ENCODE measurements around the gene DCLK2.

Gene DCLK2

DNA sequence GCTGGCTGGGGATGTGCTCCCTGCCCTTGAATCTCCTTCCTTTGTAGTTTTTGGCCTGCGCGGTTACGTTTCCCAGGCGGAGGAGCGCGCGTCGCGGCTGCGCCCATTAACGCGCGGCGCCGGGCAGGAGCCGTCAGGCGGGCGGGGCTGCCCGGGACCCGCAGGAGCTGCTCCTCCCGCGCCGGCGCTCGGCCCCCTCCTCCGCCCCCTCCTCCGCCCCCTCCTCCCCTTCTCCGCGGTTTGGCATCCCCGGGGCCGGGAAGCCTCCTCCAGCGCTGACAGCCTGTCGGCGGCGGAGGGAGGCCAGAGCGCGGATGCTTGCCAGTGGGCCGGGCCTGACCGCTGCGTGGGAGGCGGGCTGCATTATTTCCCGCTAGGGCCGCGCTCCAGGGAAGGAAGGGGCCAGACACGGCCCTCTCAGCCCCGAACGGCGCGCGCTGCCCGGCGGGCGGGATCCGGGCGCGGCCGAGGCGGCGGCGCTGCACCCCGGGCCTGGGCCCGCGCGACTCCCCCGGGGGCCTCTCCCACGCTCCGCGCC is at the start of gene DCLK2:
Gene DCLK2 (plus strand): TSS at position 405 of the 538 bp plus-strand sequence. CDS start 583 bp downstream, outside the sequence.
- no peak for DNase-seq

DNA sequence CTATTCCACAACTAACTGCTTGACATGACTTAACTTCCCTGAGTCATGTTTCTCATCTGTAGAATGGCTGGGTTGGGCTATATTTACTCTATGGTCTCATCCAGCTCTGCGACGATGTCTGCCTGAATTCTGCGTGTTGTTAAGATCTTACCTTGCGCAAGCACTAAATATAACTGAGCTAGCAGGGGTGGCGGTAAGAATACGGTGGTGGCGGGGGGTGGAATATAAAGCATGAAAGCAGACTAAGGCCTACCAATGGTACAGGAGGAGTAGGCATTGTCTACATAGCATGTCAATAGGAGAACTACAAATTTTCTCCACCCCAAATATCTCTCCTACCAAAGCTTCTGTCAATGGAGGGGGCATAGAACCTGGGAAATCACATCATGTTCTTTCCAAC is 45.7 kb upstream of the DCLK2 start:
- no peak for DNase-seq

DNA sequence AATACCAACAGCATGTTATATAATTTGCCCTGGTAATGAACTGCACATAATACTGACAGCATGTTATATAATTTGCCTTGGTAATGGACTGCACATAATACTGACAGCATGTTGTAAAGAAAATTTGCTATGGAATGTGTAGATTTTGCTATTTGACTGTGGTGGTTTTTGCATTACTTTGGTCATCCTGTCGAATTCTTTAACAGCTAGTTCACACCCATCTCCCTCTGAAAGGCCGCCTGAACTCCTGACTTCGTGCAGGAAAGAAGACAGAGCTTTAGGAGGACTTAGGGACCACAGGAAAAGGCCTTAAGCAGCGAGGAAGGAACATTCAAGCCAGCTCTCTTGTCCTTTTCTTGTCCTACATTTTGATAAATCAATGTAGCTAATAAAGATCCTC is 45.2 kb upstream of the DCLK2 start:
- DNase-seq, result no peak

DNA sequence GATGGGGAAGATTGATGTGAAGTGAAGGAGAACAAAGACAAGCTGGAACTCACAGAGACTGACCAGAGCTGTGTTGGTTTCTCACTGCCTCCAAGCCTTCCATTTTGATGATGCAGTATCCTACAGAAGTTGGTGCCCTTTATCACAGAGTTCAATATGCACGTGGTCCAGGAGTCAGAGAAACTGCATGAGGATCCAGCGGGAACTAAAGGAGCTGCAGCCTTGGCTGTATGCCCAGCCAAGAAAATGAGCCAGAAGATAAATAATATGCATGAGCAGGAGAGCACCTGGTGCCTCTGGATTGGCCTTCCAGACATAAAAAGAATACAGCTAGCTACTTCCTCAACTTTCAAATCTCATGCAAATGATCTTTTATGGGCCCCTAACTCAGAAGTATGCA is 44.3 kb upstream of the DCLK2 start:
- no peak for DNase-seq

DNA sequence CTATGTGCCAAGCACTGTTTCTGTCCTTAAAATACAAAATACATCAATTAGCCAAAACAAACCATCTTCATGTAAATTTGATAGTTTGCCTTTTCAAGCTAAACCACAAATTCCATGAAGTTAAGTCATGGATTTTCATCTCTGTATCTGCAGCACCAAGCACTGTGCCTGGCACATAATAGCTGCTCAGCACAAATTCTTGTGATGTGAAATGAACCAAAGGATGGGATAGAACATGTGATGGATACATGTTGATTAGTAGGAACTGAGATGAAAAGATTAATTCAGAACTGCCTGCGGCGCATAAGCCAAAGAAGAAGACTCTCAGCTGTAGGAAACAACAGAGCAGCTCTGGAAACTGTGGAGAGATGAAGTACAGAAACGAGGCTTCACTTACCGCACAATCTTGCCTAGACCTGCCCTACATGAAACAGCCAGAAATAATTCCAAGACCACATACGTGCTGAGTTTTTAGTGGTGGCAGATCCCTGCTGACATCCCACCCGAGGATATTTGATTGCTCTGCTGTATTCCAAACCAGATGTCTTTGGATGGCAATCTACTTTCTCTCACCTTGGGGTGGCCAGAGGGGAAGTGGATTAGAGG is 40.9 kb upstream of the DCLK2 start:
- DNase-seq, result no peak

DNA sequence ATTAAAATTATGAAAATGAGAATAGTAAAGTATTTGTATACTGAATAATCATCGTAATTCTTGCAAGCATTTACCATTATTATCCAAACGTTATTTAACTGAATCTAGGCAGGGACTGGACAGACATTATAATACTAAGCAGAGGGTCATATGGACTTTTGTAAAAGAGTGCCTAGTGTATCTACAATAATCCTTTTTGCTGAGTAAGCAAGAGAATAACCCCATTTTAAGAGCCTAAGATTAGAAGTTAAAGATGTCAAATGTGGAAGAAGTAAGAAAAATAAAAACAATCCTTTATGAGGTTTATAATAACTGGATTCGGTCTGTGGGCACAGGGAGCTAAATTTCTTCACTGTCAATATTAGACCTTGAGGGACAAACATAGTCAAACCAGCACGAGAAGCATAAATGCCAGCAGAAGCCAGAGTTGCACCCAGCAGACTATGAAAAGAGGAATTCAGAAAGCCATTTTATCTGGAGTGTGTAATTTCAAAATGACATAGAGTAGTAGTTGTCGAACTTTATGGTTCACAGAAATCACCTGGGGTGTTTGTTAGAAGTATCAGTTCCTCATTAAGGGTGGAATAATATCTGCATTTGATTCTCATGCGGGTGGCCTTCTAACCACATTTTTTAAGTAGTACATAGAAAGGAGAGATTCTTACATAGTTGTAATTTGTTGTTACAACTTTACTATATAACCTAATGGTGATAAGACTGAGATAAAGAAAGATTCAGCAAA is 39.7 kb upstream of the DCLK2 start:
- no peak for DNase-seq

DNA sequence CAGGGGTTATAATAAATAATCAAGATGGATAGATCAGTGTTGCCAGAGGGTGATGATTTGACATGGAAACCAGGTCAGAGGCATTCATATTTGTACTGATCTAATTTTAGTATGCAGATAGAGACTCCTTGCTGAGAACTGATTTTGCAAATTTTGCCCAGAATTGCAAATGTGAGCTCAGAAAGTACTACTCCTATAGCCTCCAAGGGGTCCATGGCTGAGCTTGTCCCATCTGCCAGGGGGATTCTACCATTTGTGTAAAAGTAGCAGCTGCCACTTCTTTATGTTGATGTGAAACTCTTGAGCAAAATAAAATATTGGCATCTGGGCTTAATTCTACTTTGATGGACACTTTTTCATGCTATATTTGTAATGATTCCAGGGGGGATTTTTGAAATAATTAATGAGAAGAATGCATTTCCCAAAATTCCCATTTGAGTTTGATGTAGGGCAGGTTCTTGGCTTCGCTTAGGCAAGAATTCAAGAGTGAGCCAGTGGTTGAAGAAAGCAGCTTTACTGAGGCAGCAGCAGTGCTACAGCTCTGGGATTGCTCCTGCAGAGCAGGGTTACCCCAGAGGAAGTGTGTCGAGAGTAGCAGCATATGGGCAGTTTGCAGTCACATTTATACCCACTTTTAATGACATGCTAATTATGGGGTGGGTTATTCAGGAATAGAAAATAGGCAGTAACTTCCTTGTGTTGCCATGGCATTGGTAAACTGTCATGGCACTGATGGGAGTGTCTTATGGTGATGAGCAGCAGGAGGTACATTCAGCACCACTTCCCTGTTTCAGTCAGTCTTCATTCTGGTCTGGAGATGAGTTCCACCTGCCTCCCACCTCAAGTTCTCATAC is 38.7 kb upstream of the DCLK2 start:
- DNase-seq, result no peak

DNA sequence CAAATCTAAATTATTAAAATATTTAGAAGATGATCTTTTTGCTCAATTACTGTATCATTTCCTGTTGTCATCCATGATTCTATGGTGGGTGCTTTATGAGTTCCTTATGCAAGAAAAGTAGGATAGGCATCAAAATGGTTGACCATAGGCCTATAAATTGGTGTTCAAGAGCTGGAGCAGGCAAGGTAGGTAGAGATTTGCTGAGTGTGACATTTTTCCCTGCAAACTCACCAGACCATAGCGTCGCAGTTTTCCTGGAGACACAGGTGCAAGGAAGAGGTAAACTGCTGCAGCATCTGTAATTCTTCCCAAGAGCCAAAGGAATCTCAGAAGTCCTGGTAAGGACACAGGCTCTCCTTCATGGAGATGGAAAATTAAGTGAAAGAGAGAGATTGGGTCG is 33.7 kb upstream of the DCLK2 start:
- DNase-seq, result no peak

DNA sequence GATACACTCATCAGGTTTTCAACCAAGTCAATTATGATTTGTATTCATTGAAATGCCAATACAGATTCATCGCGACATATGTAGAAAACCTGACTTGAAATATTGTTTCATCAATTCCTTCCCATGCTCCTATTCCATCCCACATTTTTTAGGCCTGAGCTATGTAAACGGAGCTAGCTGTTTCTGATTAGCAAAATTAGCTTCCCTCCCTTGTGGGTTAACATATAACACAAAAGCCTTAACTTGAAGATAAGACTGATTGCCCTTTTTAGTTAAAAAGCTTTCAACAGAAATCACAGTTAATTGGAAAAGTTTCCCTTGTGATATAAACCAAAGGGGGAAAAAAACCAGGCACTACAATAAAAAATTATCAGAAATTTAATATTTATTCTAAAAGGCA is 32.8 kb upstream of the DCLK2 start:
- no peak for DNase-seq

DNA sequence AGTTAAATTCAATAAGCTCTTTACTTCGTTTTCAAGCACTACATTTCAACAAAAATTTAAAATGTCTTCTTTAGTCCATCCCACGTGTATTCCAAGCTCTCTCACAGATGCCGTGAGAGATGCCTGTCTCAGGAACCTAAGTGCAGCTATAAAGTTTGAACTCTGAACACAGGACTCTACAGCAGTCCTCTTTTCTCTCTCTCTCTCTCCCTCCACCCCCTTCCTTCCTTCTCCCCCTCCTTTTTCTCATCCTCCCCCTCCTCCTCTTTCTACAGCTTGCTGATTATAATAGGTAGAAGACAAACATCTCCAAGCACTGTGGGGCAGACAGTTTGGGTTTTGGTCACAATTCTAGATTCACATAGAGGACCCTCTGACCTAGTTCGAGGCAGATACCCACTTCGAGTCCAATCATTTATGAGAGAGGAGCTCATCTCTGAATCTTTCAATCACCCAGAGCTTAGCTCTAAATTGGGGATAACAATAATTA is 31.5 kb upstream of the DCLK2 start:
- DNase-seq, result no peak

DNA sequence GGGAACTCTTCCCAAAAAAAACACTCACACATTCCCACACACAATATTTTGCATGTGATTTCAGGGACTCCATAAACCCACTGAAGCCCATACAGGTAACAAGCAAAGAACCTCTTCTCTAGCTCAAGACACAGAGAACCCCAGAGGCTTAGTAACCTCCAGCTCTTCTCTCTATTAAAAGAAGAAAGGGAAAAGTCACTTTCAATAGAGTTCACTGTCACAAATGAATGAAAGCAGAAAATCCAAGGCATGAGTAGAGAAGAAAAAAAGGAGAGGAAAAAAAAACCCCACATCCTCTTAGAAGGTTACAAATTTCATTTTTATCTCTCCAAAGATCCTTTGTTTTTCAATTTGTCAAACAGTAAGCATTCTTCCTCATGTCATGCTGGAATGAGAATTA is 30.7 kb upstream of the DCLK2 start:
- DNase-seq, result no peak

DNA sequence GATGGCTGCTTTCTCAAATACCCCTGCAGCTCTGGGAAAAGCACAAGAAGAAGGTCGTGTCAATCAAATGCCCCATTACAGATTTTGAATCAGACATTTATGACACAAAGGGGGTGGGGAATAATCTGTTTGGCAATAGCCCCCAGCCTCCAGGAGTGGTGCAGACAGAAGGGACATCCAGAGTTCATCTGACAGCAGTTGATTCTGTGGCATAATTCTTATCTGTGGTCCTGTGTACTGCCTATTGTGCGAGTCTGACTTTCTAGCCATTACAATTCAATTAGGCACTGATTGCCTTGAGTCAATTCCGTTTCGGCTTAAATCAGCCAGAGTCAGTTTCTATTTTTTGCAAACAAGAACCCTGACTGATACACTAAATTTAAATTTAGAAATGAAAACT is 28.6 kb upstream of the DCLK2 start:
- no peak for DNase-seq

DNA sequence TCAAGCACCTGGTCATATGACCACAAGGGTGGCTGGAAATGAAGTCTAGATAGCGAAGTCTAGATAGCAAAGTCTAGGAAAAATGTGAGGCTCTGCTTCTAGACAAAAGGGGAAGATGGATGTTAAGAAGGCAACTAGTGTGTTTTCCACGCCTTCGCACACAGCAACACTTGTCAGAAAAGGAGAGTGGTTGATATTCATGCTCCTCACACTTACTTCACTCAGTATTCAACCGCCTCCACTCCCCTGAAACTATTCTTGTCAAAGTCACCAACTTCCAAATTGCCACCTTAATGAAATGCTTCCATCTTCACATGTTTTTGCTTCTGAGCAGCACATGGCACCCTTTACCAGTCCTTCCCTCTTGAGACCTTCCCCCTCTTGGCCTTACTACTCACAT is 27.7 kb upstream of the DCLK2 start:
- DNase-seq, result no peak

DNA sequence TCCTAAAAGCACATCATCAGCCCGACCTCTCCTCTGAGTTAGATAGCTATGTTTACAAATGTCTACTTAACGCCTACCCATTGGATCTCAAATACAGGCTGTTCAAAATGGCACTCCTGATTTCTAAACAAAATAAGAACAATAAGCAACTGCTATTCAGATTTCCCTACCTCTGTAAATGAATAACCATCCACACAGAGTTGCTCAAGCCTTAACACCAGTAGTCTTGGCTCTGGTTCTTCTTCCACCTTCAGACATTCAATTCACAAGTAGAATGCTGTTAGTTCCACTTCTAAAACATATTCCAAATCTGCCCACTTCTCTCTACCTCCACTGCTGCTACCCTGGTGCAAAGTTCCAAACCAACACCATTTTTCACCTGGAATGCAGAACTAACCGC is 27.1 kb upstream of the DCLK2 start:
- DNase-seq, result no peak

DNA sequence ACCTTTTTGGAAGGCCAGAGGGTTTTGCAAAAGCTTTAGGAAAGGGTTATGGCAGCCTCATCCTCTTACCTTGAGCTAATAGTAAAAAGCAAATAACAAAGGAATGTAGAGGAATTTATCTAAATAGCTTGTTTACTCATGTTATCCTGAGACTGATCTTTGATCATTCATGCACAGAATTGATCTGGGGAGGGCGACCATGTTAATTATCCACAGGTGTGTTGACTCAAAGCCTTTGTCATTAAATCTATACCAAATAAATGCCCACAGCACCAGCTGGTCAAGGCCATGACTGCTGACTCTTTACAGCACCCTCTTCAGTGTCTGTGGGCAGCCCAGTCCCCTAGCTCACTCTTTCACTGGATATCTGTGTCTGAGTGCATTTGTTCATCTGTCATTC is 22.8 kb upstream of the DCLK2 start:
- DNase-seq, result no peak

DNA sequence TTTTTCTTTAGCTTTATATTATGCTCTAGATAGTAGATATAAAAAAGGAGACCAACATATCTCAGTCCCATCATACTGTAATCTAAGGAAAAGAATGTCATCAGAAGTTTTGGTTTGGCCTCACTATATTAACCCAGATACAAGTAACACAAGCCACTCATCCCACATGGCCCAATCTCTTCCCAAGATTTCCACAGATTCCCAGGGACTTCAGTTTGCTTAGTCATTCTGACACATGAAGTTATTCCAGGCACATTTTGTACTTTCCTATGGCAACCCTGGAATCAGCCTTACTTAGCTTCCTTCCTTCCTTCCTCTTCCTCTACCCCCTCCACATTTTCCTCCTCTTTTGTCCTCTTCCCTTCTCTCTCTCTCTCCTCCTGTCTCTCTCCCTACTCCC is 21.7 kb upstream of the DCLK2 start:
- DNase-seq, result no peak

DNA sequence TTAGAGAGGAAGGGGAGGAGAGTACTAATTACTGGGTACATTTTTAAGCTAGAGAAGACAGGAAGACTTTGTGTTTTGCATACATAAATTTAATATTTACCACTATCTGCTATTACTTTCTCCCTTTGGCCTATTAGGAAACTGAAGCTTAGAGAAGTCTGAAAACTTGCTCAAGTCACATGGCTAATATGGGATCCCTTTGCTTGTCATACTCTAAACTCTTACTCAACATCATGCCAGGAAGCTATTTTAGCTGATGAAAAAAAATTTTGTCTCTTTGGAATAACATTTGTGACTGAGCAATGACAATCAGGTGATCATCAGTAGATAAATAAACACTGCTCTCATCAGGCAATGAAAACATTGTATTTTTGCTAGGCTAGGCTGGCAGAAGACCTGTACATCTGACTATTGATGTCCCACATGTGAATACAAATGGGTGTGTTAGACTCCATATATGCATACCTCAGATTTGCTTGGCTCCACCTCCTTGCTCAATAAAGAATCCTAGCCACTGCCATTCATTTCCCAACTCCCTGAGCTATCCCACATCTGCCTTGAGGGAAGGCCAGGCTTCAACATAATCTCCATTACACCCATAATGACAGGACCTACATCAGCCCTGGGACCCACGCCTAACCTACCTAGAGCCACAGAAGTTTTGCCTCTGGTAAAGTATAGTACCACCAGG is 17.0 kb upstream of the DCLK2 start:
- no peak for DNase-seq

DNA sequence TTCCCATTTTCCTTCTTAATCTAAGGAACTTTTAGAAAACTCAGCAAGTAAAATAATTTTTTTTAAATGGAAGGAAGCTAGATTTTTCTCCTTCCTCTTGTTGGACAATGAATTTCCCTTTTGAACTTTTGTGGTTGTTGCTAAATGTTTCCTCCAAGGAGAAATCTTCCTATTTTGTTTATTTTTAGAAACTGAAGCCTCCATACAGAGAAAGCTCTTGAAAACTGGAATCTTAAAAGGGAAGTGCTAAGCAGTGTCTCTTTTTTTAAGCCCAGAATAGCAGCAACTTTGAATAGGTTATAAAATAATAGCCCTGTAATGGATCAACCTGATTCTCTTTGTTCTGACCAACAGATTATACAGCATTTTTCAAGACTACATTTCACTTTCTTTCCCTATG is 15.1 kb upstream of the DCLK2 start:
- DNase-seq, result no peak

DNA sequence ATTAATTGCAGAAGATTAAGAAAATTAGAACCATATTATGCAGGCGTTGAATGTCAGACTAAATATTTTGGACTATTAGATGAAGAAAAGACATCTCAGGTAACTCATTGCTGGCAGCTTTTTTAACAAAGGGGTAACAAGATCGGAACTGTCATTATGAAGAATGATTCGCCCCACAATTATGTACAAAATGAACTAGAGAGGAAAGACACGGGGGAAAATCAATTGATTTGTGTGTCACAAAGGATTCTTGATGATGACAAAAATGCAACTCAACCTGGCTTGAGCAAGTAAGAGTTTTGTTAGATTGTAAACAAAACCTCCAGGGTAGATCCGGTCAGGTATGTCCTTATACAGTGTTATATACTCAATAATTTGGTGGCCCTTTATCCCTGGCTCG is 12.5 kb upstream of the DCLK2 start:
- DNase-seq, result no peak

DNA sequence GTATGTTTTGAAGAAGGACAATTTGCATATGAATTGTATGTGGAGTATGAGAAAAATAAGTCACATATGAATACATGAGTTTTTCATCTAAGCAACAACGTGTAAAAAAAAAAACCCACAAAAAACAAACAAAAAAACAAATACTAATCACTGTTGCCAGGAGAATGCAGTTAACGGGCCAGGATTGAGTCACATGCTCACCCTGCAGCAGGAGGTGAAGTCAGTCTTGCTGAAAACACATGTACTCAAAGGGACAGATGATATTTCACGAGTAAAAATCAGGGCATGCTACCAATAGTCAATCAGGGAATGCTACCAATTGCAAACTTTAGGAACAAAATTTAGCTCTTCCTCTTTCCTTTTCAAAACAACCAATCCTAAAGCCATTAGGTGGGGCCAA is 10.4 kb upstream of the DCLK2 start:
- no peak for DNase-seq

DNA sequence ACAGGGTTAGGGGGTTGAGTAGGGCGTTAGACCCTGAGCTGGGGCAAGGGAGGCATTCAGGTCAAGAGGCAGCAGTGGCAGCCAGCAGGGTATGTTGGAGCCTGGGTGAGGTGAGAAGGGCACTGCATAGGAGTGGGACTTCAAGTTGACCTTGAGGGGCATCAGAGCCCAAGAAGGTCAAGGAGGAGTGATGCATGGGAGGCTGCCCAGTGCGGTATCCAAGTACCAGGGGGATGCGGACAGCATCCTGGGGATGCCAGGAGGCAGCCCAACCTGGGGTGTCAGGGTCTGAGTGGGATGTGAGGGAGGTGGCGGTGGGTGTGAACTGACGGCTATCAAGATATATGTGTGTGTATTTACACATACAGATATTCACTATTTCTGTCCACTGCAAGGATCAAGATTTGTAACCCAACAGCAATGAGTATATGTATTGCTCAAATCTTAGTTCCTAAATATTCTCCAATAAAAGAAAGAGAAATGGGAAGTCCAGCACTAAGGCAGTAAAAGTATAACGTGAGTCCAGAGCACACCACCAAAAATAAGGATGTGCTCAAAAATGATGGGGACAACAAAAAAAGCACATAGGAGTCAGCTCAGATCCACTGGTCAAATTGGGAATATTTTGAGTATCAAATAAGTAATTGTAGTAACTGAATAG is 9.8 kb upstream of the DCLK2 start:
- no peak for DNase-seq

DNA sequence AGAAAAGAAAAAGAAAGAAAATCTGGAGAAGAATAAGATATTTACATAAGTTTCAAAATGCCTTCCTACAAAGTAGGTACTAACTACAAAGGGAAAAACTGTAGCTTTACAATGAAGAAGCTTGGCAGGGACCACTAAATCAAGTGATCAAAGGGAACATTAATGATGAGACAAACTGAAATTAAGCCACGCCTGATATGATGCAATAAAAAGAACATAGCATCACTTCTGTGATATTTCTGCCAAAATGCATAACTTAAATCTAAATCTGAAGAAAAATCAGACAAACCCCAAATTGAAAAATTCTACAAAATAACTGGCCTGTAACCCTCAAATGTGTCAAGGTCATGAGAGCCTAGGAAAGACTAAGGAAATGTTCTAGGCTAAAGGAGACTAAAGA is 8.9 kb upstream of the DCLK2 start:
- DNase-seq, result no peak
